Activated effector memory CD4-positive, alpha-beta T cell treated with Interleukin-2 at 50 U/mL for 16 hours (primary cell): ENCODE results near the gene FAM163B.
"Not testable (repeated sequence)": the region's sequence is repeated elsewhere in the genome, so short reads cannot be mapped to it uniquely, and the experiment has no call there.

Experiments
- DNase-seq: peaks from one replicate; pipeline ENCODE4 v3.0.0-alpha.2; 2020

Gene FAM163B

GRCh38 chr9:133639613-133640012 is 30.4 kb upstream of the FAM163B start:
- DNase-seq: no peak

- DNase-seq: no peak
Measured at GRCh38 chr9:133638711-133639110, 29.5 kb upstream of the FAM163B start.

- DNase-seq: no peak
Measured at GRCh38 chr9:133638076-133638475, 28.9 kb upstream of the FAM163B start.

GRCh38 chr9:133637451-133638055 is 28.4 kb upstream of the FAM163B start:
- no peak for DNase-seq

- DNase-seq: no peak
Measured at GRCh38 chr9:133636902-133637301, 27.7 kb upstream of the FAM163B start.

GRCh38 chr9:133635533-133636531 is 26.6 kb upstream of the FAM163B start, which contains the start of gene DBH:
Gene DBH (plus strand): TSS chr9:133636363. CDS start chr9:133636372, 9 bp downstream.
- DNase-seq: no peak

- DNase-seq: no peak
Measured at GRCh38 chr9:133635098-133635497, 25.9 kb upstream of the FAM163B start.

GRCh38 chr9:133634081-133634691 is 25.0 kb upstream of the FAM163B start:
- DNase-seq: no peak

- DNase-seq: no peak
Measured at GRCh38 chr9:133633681-133634080, 24.5 kb upstream of the FAM163B start.

- DNase-seq: no peak
Measured at GRCh38 chr9:133632806-133633680, 23.9 kb upstream of the FAM163B start.

GRCh38 chr9:133631111-133631510 is 21.9 kb upstream of the FAM163B start:
- no peak for DNase-seq

GRCh38 chr9:133629221-133630110 is 20.3 kb upstream of the FAM163B start:
- DNase-seq: no peak

- DNase-seq: no peak
Measured at GRCh38 chr9:133628766-133629165, 19.6 kb upstream of the FAM163B start.

- DNase-seq: no peak
Measured at GRCh38 chr9:133627341-133627740, 18.2 kb upstream of the FAM163B start.

- not testable (repeated sequence) for DNase-seq
Measured at GRCh38 chr9:133626008-133626407, 16.8 kb upstream of the FAM163B start.

GRCh38 chr9:133622555-133622954 is 13.4 kb upstream of the FAM163B start:
- no peak for DNase-seq

GRCh38 chr9:133621725-133622267 is 12.6 kb upstream of the FAM163B start:
- no peak for DNase-seq

GRCh38 chr9:133619791-133620190 is 10.6 kb upstream of the FAM163B start:
- DNase-seq: peak; percentile 39

GRCh38 chr9:133618726-133619125 is 9.5 kb upstream of the FAM163B start:
- no peak for DNase-seq

GRCh38 chr9:133616643-133617405 is 7.6 kb upstream of the FAM163B start:
- DNase-seq: no peak
